Astrocyte (in vitro differentiated cells and primary cell): ENCODE data around the gene HSPA14. TPM values are rescaled to one million over a fixed set of nuclear protein-coding genes. Genes with fewer than 3 reads are reported as not detected.

ENCODE experiments used
- DNase-seq: peaks from one replicate; pipeline ENCODE4 v3.0.0-alpha.2; 2010; ENCODE audit warnings: low read depth
- FAIRE-seq: peaks from 2 replicates; lab custom pipeline; 2011; peaks lifted over from hg19 to GRCh38; lab: Jason Lieb, UNC
- H2AFZ ChIP-seq: 2 replicates; pipeline ENCODE4 v1.6.0; 2012; ENCODE audit warnings: low read depth, low read length, inconsistent platforms
- H3K27ac ChIP-seq: 2 replicates; pipeline ENCODE4 v1.5.1; 2011; ENCODE audit warnings: low read depth, low read length, inconsistent platforms
- H3K27me3 ChIP-seq: 2 replicates; pipeline ENCODE4 v1.6.0; 2011; ENCODE audit warnings: low read length, inconsistent platforms; ENCODE audit not compliant: insufficient read depth
- H3K36me3 ChIP-seq: 2 replicates; pipeline ENCODE4 v1.5.1; 2011; ENCODE audit warnings: low read length, inconsistent platforms; ENCODE audit not compliant: insufficient read depth
- H3K4me1 ChIP-seq: 2 replicates; pipeline ENCODE4 v1.5.1; 2011; ENCODE audit warnings: low read length, inconsistent platforms; ENCODE audit not compliant: insufficient read depth
- H3K4me2 ChIP-seq: 2 replicates; pipeline ENCODE4 v1.6.0; 2012; ENCODE audit warnings: low read length, inconsistent platforms
- H3K4me3 ChIP-seq: 2 replicates; pipeline ENCODE4 v1.5.1; 2011; ENCODE audit warnings: low read depth, mild to moderate bottlenecking, low read length, inconsistent platforms; ENCODE audit not compliant: insufficient read depth
- H3K79me2 ChIP-seq: 2 replicates; pipeline ENCODE4 v1.6.0; 2012; ENCODE audit warnings: mild to moderate bottlenecking, low read length, inconsistent platforms; ENCODE audit not compliant: insufficient read depth
- H3K9ac ChIP-seq: 2 replicates; pipeline ENCODE4 v1.6.0; 2012; ENCODE audit warnings: mild to moderate bottlenecking, low read length, inconsistent platforms
- H3K9me3 ChIP-seq: 2 replicates; pipeline ENCODE4 v1.5.1; 2012; ENCODE audit warnings: low read depth, mild to moderate bottlenecking, low read length, inconsistent platforms; ENCODE audit not compliant: insufficient read depth
- H4K20me1 ChIP-seq: 2 replicates; pipeline ENCODE4 v1.6.0; 2012; ENCODE audit warnings: low read length, inconsistent platforms; ENCODE audit not compliant: insufficient read depth
- H3K27ac Mint-ChIP-seq: one replicate; pipeline ENCODE4 v1.8.0; 2021; ENCODE audit warnings: mild to moderate bottlenecking, mixed read lengths; ENCODE audit not compliant: unreplicated experiment
- H3K27me3 Mint-ChIP-seq: one replicate; pipeline ENCODE4 v1.8.0; 2021; ENCODE audit warnings: low read depth, mixed read lengths; ENCODE audit not compliant: unreplicated experiment
- H3K36me3 Mint-ChIP-seq: one replicate; pipeline ENCODE4 v1.8.0; 2021; ENCODE audit warnings: low read depth, mixed read lengths; ENCODE audit not compliant: unreplicated experiment
- H3K4me1 Mint-ChIP-seq: one replicate; pipeline ENCODE4 v1.8.0; 2021; ENCODE audit warnings: low read depth, mixed read lengths; ENCODE audit not compliant: unreplicated experiment
- H3K4me3 Mint-ChIP-seq: one replicate; pipeline ENCODE4 v1.8.0; 2021; ENCODE audit warnings: mild to moderate bottlenecking, moderate library complexity, mixed read lengths; ENCODE audit not compliant: unreplicated experiment
- H3K9me3 Mint-ChIP-seq: one replicate; pipeline ENCODE4 v1.8.0; 2021; ENCODE audit warnings: mild to moderate bottlenecking, mixed read lengths; ENCODE audit not compliant: unreplicated experiment
- CTCF ChIP-seq: IDR thresholded peaks from 2 replicates; pipeline ENCODE4 v1.5.1; 2011; ENCODE audit warnings: low read depth, mild to moderate bottlenecking, inconsistent platforms, low read length, moderate library complexity; ENCODE audit not compliant: insufficient read depth
- EZH2 ChIP-seq: IDR thresholded peaks from 2 replicates; pipeline ENCODE4 v1.6.1; 2012; ENCODE audit warnings: mild to moderate bottlenecking, low read length, inconsistent platforms; ENCODE audit not compliant: insufficient read depth
- total RNA-seq: library from RNA; stranded (reverse); gene quantifications from 2 replicates; pipeline ENCODE4 v1.2.1, GENCODE V29; 2021

HSPA14 gene
- total RNA-seq, 1 donor from 2014 or later: 12.8 TPM

DNA sequence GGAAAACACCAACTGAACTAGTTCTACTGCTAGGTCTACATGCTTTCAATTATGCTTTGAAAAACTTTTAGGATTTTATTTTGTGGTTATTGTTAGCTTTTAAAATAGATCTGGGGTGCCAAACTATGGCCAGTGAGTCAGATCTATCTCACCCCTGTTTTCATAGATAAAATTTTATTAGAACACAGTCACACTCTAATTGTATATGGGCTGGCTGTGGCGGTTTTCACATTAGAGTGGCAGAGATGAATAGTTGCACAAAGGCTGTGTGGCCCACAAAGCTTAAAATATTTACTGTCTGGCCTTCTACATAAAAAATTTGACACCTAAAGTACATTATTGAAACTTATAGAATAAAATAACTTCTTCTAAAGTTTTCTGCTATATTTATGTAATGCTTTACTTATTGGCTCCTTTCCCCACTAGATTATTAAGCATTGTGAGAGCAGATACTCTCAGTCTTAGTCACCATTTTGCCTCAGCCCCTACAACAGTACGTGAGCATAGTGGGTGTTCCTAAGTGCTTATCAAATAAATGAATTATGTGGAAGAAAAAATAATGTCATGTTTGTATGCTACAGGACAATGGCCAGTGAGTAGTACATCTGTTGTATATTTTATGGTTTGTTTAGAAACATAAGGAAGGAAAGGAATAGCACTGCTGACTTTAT lies 35.1 kb downstream of the HSPA14 start:
- Histone ChIP-seq H3K79me2 (peaks cover 23% of the 10 kb centered on the region), H3K36me3 (peaks cover 4% of the 10 kb centered on the region), H3K27me3 (no peaks in the 10 kb centered on the region), H3K4me1 (peaks cover 14% of the 10 kb centered on the region), H3K27ac (peak overlapping the region; percentile 7), H3K4me2 (peak overlapping the region; percentile 10), H3K4me3 (no peak overlapping the region), H2AFZ (no peak overlapping the region), H4K20me1 (peaks cover 9% of the 10 kb centered on the region), H3K9ac (no peak overlapping the region), H3K9me3 (no peaks in the 10 kb centered on the region)
- Mint-ChIP-seq H3K4me1 (peaks cover 16% of the 10 kb centered on the region), H3K27ac (no peak overlapping the region), H3K27me3 (no peaks in the 10 kb centered on the region), H3K36me3 (no peaks in the 10 kb centered on the region), H3K9me3 (no peaks in the 10 kb centered on the region), H3K4me3 (no peak overlapping the region)
- DNase-seq: peak; percentile 80
- TF ChIP-seq EZH2: no peak
- TF ChIP-seq CTCF: no peak
- FAIRE-seq: peak; percentile 13

DNA sequence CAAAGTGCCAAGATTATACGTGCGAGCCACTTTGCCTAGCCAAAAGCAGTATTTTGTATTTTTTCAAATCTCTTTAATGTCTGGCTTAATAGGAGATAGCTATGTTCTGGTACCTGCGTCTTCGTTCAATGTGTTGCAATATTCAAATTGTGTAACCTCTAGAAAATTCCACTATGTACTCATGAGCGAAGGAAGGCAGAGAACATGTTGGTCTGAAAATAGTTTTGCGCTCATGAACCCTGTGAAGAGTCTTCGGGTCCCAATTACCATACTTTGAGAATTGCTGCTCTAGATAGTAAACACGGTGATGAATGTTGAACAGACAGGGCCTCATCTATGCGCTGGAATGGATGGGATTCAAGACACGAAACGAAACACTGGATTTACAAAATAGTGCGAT lies 37.8 kb downstream of the HSPA14 start:
- DNase-seq (no peak), FAIRE-seq (no peak)
- no peak overlapping the region for H3K4me2 ChIP-seq
- no peaks in the 10 kb centered on the region for H3K36me3 Mint-ChIP-seq
- H3K27me3 ChIP-seq: no peaks in the 10 kb centered on the region
- no peak overlapping the region for H3K4me3 ChIP-seq
- no peak for TF ChIP-seq EZH2
- no peak for TF ChIP-seq CTCF
- no peaks in the 10 kb centered on the region for H3K36me3 ChIP-seq
- no peak overlapping the region for H2AFZ ChIP-seq
- peaks cover 44% of the 10 kb centered on the region for H3K79me2 ChIP-seq
- H3K27ac Mint-ChIP-seq: no peak overlapping the region
- H3K27me3 Mint-ChIP-seq: no peaks in the 10 kb centered on the region
- H3K4me1 ChIP-seq: peaks cover 23% of the 10 kb centered on the region
- no peaks in the 10 kb centered on the region for H3K9me3 Mint-ChIP-seq
- H3K9ac ChIP-seq: no peak overlapping the region
- H4K20me1 ChIP-seq: peaks cover 17% of the 10 kb centered on the region
- H3K27ac ChIP-seq: no peak overlapping the region
- H3K4me1 Mint-ChIP-seq: peaks cover 19% of the 10 kb centered on the region
- no peak overlapping the region for H3K4me3 Mint-ChIP-seq
- H3K9me3 ChIP-seq: no peaks in the 10 kb centered on the region

DNA sequence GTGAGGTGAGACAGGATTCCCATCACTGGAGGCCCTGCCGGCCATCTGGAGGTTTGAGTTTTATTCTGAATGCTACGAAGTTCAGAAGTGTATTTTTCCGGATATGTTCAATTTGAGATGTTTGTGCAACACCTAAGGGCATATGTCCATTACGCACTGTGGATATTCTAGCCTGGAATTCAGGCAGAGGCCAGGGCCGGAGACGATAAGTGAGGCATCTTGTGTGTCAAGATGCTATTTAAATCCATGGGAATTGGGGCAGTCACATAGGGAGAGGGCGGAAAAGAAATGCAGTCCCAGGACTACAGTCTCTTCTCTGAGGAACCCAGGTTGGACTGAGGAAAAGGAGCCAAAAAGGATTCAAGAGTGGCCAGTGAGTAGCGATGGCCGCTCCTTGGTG lies 38.7 kb downstream of the HSPA14 start:
- Histone ChIP-seq H3K27ac (no peak overlapping the region), H3K36me3 (no peaks in the 10 kb centered on the region), H3K9me3 (no peaks in the 10 kb centered on the region), H4K20me1 (peaks cover 17% of the 10 kb centered on the region), H3K9ac (peak overlapping the region; percentile 93), H3K4me3 (peak overlapping the region; percentile 81), H2AFZ (no peak overlapping the region), H3K4me2 (peak overlapping the region; percentile 90), H3K79me2 (peaks cover 52% of the 10 kb centered on the region), H3K4me1 (peaks cover 23% of the 10 kb centered on the region), H3K27me3 (no peaks in the 10 kb centered on the region)
- FAIRE-seq: no peak
- Mint-ChIP-seq H3K36me3 (no peaks in the 10 kb centered on the region), H3K9me3 (no peaks in the 10 kb centered on the region), H3K4me1 (peaks cover 19% of the 10 kb centered on the region), H3K27ac (peak overlapping the region; percentile 59), H3K4me3 (peak overlapping the region; percentile 96), H3K27me3 (no peaks in the 10 kb centered on the region)
- TF ChIP-seq CTCF (no peak), EZH2 (no peak)
- DNase-seq: no peak
